Lung (tissue), 12 donors: ENCODE measurements around the gene TET1. TPM values are rescaled to one million over a fixed set of nuclear protein-coding genes. Genes with fewer than 3 reads are reported as not detected.
A peak's percentile ranks its signal among the peaks of the same experiment; 100 is the strongest.
"Not testable (repeated sequence)": the region's sequence is repeated elsewhere in the genome, so short reads cannot be mapped to it uniquely, and the experiment has no call there.

ENCODE experiments used
- ATAC-seq: fragments of 200-7000 bp; cut with Tn5 transposase; one replicate; pipeline ENCODE4 v1.9.1; 2020; ENCODE audit warnings: moderate number of reproducible peaks; ENCODE audit not compliant: insufficient read depth, low FRiP score
- DNase-seq, 3 donors: peaks; one replicate each; pipeline ENCODE4 v3.0.0-alpha.2; 2013 to 2017
- H3K27ac ChIP-seq, 2 donors: one replicate each; pipeline ENCODE4 v1.5.1; 2013; ENCODE audit warnings: mild to moderate bottlenecking in 2 of 2, moderate library complexity in 2 of 2, control low read depth in 1 of 2, inconsistent platforms in 1 of 2, low read depth in 1 of 2, low read length in 1 of 2
- H3K27me3 ChIP-seq, 3 donors: one replicate each; pipeline ENCODE4 v1.5.1; 2013; ENCODE audit warnings: low read length in 2 of 3; ENCODE audit not compliant: control insufficient read depth in 3 of 3, insufficient read depth in 3 of 3
- H3K36me3 ChIP-seq, 4 donors: one replicate each; pipeline ENCODE4 v1.5.1; 2013; ENCODE audit warnings: low read length in 4 of 4, mild to moderate bottlenecking in 1 of 4, moderate library complexity in 1 of 4; ENCODE audit not compliant: control insufficient read depth in 4 of 4, insufficient read depth in 4 of 4
- H3K4me1 ChIP-seq, 5 donors: one replicate each; pipeline ENCODE4 v1.5.1; 2013; ENCODE audit warnings: low read length in 5 of 5, mild to moderate bottlenecking in 2 of 5, moderate library complexity in 1 of 5; ENCODE audit not compliant: control insufficient read depth in 5 of 5, insufficient read depth in 5 of 5
- H3K4me3 ChIP-seq: one replicate; pipeline ENCODE4 v1.5.1; 2013; ENCODE audit warnings: mild to moderate bottlenecking, control low read depth, moderate library complexity
- H3K9ac ChIP-seq, 2 donors: one replicate each; pipeline ENCODE4 v1.5.1; 2013; ENCODE audit warnings: low read length in 2 of 2, control low read depth in 1 of 2; ENCODE audit not compliant: insufficient read depth in 1 of 2
- H3K9me3 ChIP-seq, 4 donors: one replicate each; pipeline ENCODE4 v1.5.1; 2013; ENCODE audit warnings: low read length in 3 of 4, mild to moderate bottlenecking in 1 of 4, moderate library complexity in 1 of 4; ENCODE audit not compliant: control insufficient read depth in 4 of 4, insufficient read depth in 3 of 4
- CTCF ChIP-seq: IDR thresholded peaks from 2 replicates; pipeline ENCODE4 v1.5.1; 2012; ENCODE audit warnings: mild to moderate bottlenecking; ENCODE audit errors: control extremely low read depth, extremely low read depth
- WGBS, 2 donors: extraction: QIAGEN DNeasy Blood & Tissue Kit; methylation state at CpG; one replicate each; pipeline ENCODE4 v1.1.7; 2013; 5-methylcytosine and 5-hydroxymethylcytosine counted together
- polyA plus RNA-seq, 2 donors: library from polyadenylated mRNA; stranded (reverse); fragments of 200-250 nt; gene quantifications; one replicate each; pipeline ENCODE4 v1.2.1, GENCODE V29; 2013
- total RNA-seq, 2 donors: library from RNA; depleted of rRNA in 1 of 2; stranded (reverse); fragments of >200 nt in 1 of 2; gene quantifications; one replicate each; pipeline ENCODE4 v1.2.1, GENCODE V29; 2014 to 2021
- donor health status: control.
- donor health status: control.
- donor health status: Bipolar disorder and iron deficiency.
- donor health status: healthy.
- donor health status: DM: yes; HTN: yes; CAD: no.

The TET1 gene
- total and polyA plus RNA-seq, 4 donors, result 0.06 to 23.5 (median 0.73) TPM

DNA sequence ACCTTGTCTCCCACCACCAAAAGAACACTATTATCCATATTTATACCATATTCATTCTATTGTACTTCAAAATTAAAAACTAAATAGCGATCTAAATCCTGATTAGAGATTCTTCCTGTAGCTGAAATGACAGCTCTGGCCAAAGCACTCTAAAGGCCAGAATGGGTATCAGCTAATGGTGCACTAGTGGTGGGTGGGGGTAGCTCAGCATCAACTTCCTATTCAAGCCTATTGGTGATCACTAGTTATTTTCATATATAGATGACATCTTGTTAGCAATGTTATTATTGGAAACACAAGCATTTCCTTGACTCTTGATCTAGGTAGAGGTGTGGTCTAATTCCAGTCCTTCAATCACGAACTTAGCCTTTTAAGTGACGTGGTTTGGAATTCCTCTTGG, 43.6 kb downstream of the TET1 start:
- no peaks in the 10 kb centered on the region for H3K9me3 ChIP-seq
- no peak for ATAC-seq
- H3K27me3 ChIP-seq, result no peaks in the 10 kb centered on the region
- no peak overlapping the region for H3K27ac ChIP-seq
- no peak for TF ChIP-seq CTCF
- peaks cover 0 to 11% (median 3%) of the 10 kb centered on the region in 4 donors for H3K36me3 ChIP-seq
- peaks cover 0 to 40% (median 10%) of the 10 kb centered on the region in 5 donors for H3K4me1 ChIP-seq
- DNase-seq, result no peak
- WGBS, 2 donors, result 89% methylated on average over 3 of the region's 3 CpGs
- no peak overlapping the region for H3K9ac ChIP-seq
- H3K4me3 ChIP-seq, result no peak overlapping the region

DNA sequence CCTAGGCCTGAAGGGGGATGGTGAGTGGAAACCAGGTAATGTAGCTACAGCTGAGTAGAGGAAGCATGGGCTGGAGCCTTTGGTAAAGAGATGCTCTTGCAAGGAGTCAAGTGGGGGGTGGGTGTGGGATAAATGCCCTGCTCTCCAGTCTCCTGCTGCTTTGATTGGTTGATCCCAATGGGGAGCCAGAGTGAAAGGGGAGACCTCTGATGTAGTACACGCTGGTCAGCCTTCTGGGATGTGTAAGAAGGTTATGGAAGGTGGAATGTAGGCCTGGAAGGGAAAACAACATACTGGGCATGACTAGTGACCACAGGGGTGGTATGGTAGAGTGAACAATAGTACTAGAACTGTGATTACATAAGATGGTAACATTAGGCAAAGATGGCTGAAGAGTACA, 44.3 kb downstream of the TET1 start:
- Histone ChIP-seq H3K27ac (no peak overlapping the region), H3K27me3 (no peaks in the 10 kb centered on the region), H3K36me3 (peaks cover 0 to 11% (median 4%) of the 10 kb centered on the region in 4 donors), H3K4me1 (peaks cover 0 to 34% (median 10%) of the 10 kb centered on the region in 5 donors), H3K4me3 (no peak overlapping the region), H3K9ac (no peak overlapping the region), H3K9me3 (no peaks in the 10 kb centered on the region)
- no peak for ATAC-seq
- no peak for DNase-seq
- TF ChIP-seq CTCF, result no peak
- WGBS, 2 donors, result 96 to 100% methylated on average over 1 of the region's 1 CpG

GRCh38 chr10:68606918-68607317, 46.8 kb downstream of the TET1 start:
- peak in 2 of 3 donors; percentile 72 to 81 for DNase-seq
- Histone ChIP-seq H3K4me1 (peaks cover 0 to 11% (median 2%) of the 10 kb centered on the region in 5 donors), H3K4me3 (no peak overlapping the region), H3K9me3 (no peaks in the 10 kb centered on the region), H3K27ac (no peak overlapping the region), H3K9ac (no peak overlapping the region), H3K36me3 (peaks cover 0 to 12% (median 4%) of the 10 kb centered on the region in 4 donors), H3K27me3 (no peaks in the 10 kb centered on the region)
- no peak for ATAC-seq
- WGBS, 2 donors, result 78 to 87% methylated on average over 5 of the region's 5 CpGs
- no peak for TF ChIP-seq CTCF

DNA sequence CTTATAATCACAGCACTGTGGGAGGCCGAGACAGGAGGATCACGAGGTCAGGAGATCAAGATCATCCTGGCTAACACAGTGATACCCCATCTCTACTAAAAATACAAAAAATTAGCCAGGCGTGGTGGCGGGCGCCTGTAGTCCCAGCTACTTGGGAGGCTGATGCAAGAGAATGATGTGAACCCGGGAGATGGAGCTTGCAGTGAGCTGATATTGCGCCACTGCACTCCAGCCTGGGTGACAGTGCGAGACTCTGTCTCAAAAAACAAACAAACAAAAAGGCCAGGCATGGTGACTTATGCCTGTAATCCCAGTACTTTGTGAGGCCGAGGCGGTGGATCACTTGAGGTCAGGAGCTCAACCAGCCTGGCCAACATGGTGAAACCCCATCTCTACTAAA, 49.9 kb downstream of the TET1 start:
- WGBS, 2 donors, result 97 to 98% methylated on average over 10 of the region's 10 CpGs

More for the DNA sequence above, 49.9 kb downstream of the TET1 start:
- not testable (repeated sequence) for DNase-seq, H3K9me3 ChIP-seq, H3K27me3 ChIP-seq, H3K4me3 ChIP-seq, H3K36me3 ChIP-seq, ATAC-seq, H3K4me1 ChIP-seq, H3K27ac ChIP-seq, H3K9ac ChIP-seq
